HEK293 (cell line): ENCODE data around the gene ISM2.

Experiments
- CTCF ChIA-PET: fragments of 350-600 bp; formaldehyde crosslinking; extraction: SDS; loops from one replicate; lab custom pipeline; 2021; ENCODE audit warnings: antibody characterized with exemption; lab: Yijun Ruan, JAX
- POLR2A ChIA-PET: fragments of 300-600 bp; formaldehyde crosslinking; extraction: SDS; loops from one replicate; lab custom pipeline; 2020; ENCODE audit warnings: antibody characterized with exemption, inconsistent platforms; lab: Yijun Ruan, JAX
- H3K27ac ChIP-seq: fragments of 200-500 bp; sonication (Bioruptor generic); 2 replicates; pipeline ENCODE4 v1.5.1; 2014; ENCODE audit warnings: low read depth, low read length, control low read depth, inconsistent platforms; ENCODE audit errors: extremely low read depth
- H3K36me3 ChIP-seq, 2 experiments: fragments of 200-500 bp in 1 of 2; sonication (Bioruptor generic) in 1 of 2; 1 replicate in 1 of 2; 2 replicates in 1 of 2; pipeline ENCODE4 v1.5.1; 2014 to 2017; ENCODE audit warnings: inconsistent platforms in 2 of 2, low read length in 2 of 2; ENCODE audit not compliant: control insufficient read depth in 2 of 2, insufficient read depth in 1 of 2
- H3K4me1 ChIP-seq: fragments of 200-500 bp; sonication (Bioruptor generic); 2 replicates; pipeline ENCODE4 v1.5.1; 2014; ENCODE audit warnings: mild to moderate bottlenecking, low read length, inconsistent platforms; ENCODE audit not compliant: control insufficient read depth, insufficient read depth
- H3K4me3 ChIP-seq: 2 replicates; pipeline ENCODE4 v1.5.1; 2011; ENCODE audit warnings: low read depth, mild to moderate bottlenecking, control low read depth, low read length, moderate library complexity
- H3K9me3 ChIP-seq: fragments of 200-500 bp; sonication (Bioruptor generic); 2 replicates; pipeline ENCODE4 v1.5.1; 2014; ENCODE audit warnings: low read depth, low read length, inconsistent platforms; ENCODE audit not compliant: control insufficient read depth, insufficient read depth
- ATF2 ChIP-seq: fragments of 450-650 bp; formaldehyde crosslinking; IDR thresholded peaks from 2 replicates; pipeline ENCODE4 v1.5.1; 2016; ENCODE audit warnings: missing biosample characterization, missing genetic modification characterization, low read depth
- CTCF ChIP-seq: fragments of 450-650 bp; formaldehyde crosslinking; IDR thresholded peaks from 2 replicates; pipeline ENCODE4 v1.5.1; 2016; ENCODE audit warnings: missing biosample characterization, missing genetic modification characterization
- GFI1B ChIP-seq: fragments of 450-650 bp; formaldehyde crosslinking; IDR thresholded peaks from 2 replicates; pipeline ENCODE4 v1.5.1; 2016; ENCODE audit warnings: missing biosample characterization, missing genetic modification characterization
- KLF7 ChIP-seq: fragments of 450-650 bp; formaldehyde crosslinking; IDR thresholded peaks from 2 replicates; pipeline ENCODE4 v1.5.1; 2016; ENCODE audit warnings: missing biosample characterization, missing genetic modification characterization, borderline replicate concordance
- RBAK ChIP-seq: fragments of 450-650 bp; formaldehyde crosslinking; IDR thresholded peaks from 2 replicates; pipeline ENCODE4 v1.5.1; 2016; ENCODE audit warnings: missing biosample characterization, missing genetic modification characterization
- ZBTB49 ChIP-seq: fragments of 450-650 bp; formaldehyde crosslinking; IDR thresholded peaks from 2 replicates; pipeline ENCODE4 v1.5.1; 2016; ENCODE audit warnings: missing biosample characterization, missing genetic modification characterization, low read depth
- ZNF10 ChIP-seq: fragments of 450-650 bp; formaldehyde crosslinking; IDR thresholded peaks from 2 replicates; pipeline ENCODE4 v1.5.1; 2017; ENCODE audit warnings: missing biosample characterization, missing genetic modification characterization
- ZNF112 ChIP-seq: fragments of 450-650 bp; formaldehyde crosslinking; IDR thresholded peaks from 2 replicates; pipeline ENCODE4 v1.5.0; 2017; ENCODE audit warnings: missing biosample characterization, missing genetic modification characterization
- ZNF324 ChIP-seq: fragments of 450-650 bp; formaldehyde crosslinking; IDR thresholded peaks from 2 replicates; pipeline ENCODE4 v1.5.1; 2016; ENCODE audit warnings: missing biosample characterization, missing genetic modification characterization
- ZNF404 ChIP-seq: fragments of 450-650 bp; formaldehyde crosslinking; IDR thresholded peaks from 2 replicates; pipeline ENCODE4 v1.5.1; 2017; ENCODE audit warnings: missing biosample characterization, missing genetic modification characterization
- ZNF423 ChIP-seq: fragments of 450-650 bp; formaldehyde crosslinking; IDR thresholded peaks from 2 replicates; pipeline ENCODE4 v1.5.1; 2016; ENCODE audit warnings: missing biosample characterization, missing genetic modification characterization
- ZNF426 ChIP-seq: fragments of 450-650 bp; formaldehyde crosslinking; IDR thresholded peaks from 2 replicates; pipeline ENCODE4 v1.5.1; 2017; ENCODE audit warnings: missing biosample characterization, missing genetic modification characterization, mild to moderate bottlenecking, inconsistent platforms, moderate library complexity
- ZNF510 ChIP-seq: fragments of 450-650 bp; formaldehyde crosslinking; IDR thresholded peaks from 2 replicates; pipeline ENCODE4 v1.5.1; 2018; ENCODE audit warnings: mild to moderate bottlenecking, missing genetic modification characterization, missing biosample characterization; ENCODE audit not compliant: insufficient replicate concordance
- ZNF549 ChIP-seq: fragments of 450-650 bp; IDR thresholded peaks from 2 replicates; pipeline ENCODE4 v1.5.1; 2018; ENCODE audit warnings: missing biosample characterization, missing genetic modification characterization, mild to moderate bottlenecking, inconsistent platforms, moderate library complexity
- ZNF704 ChIP-seq: fragments of 450-650 bp; formaldehyde crosslinking; IDR thresholded peaks from 2 replicates; pipeline ENCODE4 v1.5.1; 2016; ENCODE audit warnings: missing biosample characterization, missing genetic modification characterization
- ZNF777 ChIP-seq: fragments of 450-650 bp; formaldehyde crosslinking; IDR thresholded peaks from 2 replicates; pipeline ENCODE4 v1.5.1; 2017; ENCODE audit warnings: missing biosample characterization, missing genetic modification characterization, borderline replicate concordance
- ZNF785 ChIP-seq: fragments of 450-650 bp; formaldehyde crosslinking; IDR thresholded peaks from 2 replicates; pipeline ENCODE4 v1.5.1; 2016; ENCODE audit warnings: missing biosample characterization, missing genetic modification characterization
- TF ChIP-seq, protein P1 (sequence below): fragments of 450-650 bp; formaldehyde crosslinking; IDR thresholded peaks from 2 replicates; pipeline ENCODE4 v1.5.1; 2016; ENCODE audit warnings: missing biosample characterization, missing genetic modification characterization

ISM2 gene

DNA sequence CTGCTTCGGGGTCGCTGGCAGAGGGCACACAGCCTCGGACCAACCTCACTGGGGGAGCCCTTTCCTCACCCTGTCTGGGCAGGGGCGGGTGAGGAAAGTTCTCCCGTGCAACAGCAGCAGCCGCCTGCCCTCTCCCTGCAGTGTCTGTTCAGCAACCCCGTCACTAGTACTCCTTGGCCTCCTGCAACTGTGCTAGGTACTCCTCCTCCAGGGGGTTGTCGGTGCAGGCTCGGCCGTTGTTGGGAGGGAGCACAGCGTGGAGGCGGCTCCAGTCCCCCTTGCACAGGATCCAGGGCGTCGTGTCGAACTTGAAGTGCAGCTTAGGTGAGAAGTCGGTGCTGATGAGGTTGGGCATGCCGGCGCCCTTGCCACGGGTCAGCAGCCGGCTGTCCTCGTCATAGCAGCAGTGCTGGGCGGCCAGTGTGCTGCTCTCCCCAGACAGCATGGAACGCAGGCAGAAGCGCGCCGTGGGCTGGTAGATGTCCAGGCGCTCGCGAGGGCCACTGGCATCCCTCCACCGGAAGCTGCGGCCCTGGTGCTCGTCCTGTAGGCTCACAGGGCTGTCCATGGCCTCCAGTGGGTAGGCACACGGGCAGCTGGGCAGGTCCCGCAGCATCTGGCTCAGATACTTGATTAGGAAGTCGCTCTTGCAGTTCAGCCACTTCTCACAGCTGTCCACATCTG lies 23.0 kb downstream of the ISM2 start:
- CTCF ChIA-PET: no interaction called here
- POLR2A ChIA-PET: no interaction called here
- Histone ChIP-seq H3K9me3 (no peaks in the 10 kb centered on the region), H3K4me3 (no peak overlapping the region), H3K4me1 (no peaks in the 10 kb centered on the region)
- TF ChIP-seq ZNF704: no peak
- no peak for TF ChIP-seq ZNF777 (tag by site-specific recombination)
- no peak for TF ChIP-seq ZNF510
- no peak for TF ChIP-seq ZNF423 (tag by site-specific recombination)
- no peak for TF ChIP-seq CTCF (tag by site-specific recombination)
- no peak for TF ChIP-seq ATF2 (tag by site-specific recombination)
- TF ChIP-seq ZBTB49 (tag by site-specific recombination): no peak
- TF ChIP-seq, protein P1, sequence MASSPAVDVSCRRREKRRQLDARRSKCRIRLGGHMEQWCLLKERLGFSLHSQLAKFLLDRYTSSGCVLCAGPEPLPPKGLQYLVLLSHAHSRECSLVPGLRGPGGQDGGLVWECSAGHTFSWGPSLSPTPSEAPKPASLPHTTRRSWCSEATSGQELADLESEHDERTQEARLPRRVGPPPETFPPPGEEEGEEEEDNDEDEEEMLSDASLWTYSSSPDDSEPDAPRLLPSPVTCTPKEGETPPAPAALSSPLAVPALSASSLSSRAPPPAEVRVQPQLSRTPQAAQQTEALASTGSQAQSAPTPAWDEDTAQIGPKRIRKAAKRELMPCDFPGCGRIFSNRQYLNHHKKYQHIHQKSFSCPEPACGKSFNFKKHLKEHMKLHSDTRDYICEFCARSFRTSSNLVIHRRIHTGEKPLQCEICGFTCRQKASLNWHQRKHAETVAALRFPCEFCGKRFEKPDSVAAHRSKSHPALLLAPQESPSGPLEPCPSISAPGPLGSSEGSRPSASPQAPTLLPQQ: no peak
- TF ChIP-seq, all 188 proteins: peak for 0
- Histone ChIP-seq H3K36me3 (no peaks in the 10 kb centered on the region), H3K27ac (no peak overlapping the region)

DNA sequence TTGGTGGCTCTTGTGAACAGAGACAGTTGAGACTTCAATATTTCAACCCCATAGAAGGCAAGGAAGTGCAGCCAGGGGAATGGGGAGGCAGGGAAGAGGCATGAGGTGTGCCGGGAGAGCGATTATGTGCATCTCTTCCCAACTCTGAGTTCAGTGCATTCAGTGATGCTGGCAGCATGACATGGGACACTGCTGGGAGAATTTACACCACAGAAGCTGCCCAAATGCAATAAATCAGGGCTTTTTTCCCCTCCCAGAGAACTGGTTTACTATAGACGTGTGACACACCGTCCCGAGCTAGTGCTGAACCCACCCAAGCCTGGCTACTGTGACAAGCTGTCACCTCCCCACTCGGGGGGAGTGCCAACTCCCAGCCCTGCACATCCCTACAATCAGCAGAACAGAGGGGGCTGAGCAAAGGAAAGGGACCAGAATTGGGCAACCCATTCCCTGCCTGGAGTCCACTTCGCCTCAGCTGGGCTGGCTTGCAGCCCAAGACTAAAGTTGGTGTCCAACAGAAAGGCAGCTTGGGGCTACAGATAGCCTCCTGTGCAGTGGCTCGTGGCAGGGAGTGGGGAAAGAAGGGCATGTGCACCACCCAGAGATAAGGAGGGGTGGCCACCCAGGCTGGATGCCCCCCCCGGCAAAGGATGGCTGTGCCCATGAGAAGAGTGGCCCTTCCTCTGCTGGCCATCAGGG lies 24.0 kb downstream of the ISM2 start:
- ChIA-PET POLR2A (no interaction called here), CTCF (no interaction called here)
- H3K4me3 ChIP-seq: no peak overlapping the region
- H3K27ac ChIP-seq: no peak overlapping the region
- no peaks in the 10 kb centered on the region for H3K4me1 ChIP-seq
- peaks cover 0 to under 1% of the 10 kb centered on the region in 2 experiments; a peak in 1 of 3 replicates for H3K36me3 ChIP-seq
- no peaks in the 10 kb centered on the region for H3K9me3 ChIP-seq
- TF ChIP-seq ZNF10 (no peak), KLF7 (tag by site-specific recombination) (no peak), RBAK (no peak), ZNF426 (tag by site-specific recombination) (no peak), ZNF324 (no peak), GFI1B (tag by site-specific recombination) (no peak), CTCF (tag by site-specific recombination) (no peak), ZNF785 (tag by site-specific recombination) (no peak), ZNF404 (tag by site-specific recombination) (no peak), ZNF549 (no peak), ZNF112 (tag by site-specific recombination) (no peak)
